Neural progenitor cell (in vitro differentiated cells): ENCODE measurements around the gene SLC13A4. TPM values are rescaled to one million over a fixed set of nuclear protein-coding genes. Genes with fewer than 3 reads are reported as not detected.
A peak's percentile ranks its signal among the peaks of the same experiment; 100 is the strongest.

Experiments
- DNase-seq: peaks from one replicate; pipeline ENCODE4 v3.0.0-alpha.2; 2016; ENCODE audit warnings: low spot score
- H2AFZ ChIP-seq: fragments of 200-600 bp; sonication (generic); replicated peaks from 2 replicates; pipeline ENCODE4 v1.6.1; 2016; ENCODE audit warnings: antibody characterized with exemption
- H3F3A ChIP-seq: fragments of 200-600 bp; sonication (generic); 2 replicates; pipeline ENCODE4 v1.6.1; 2016; ENCODE audit warnings: antibody characterized with exemption, low read depth
- H3K27ac ChIP-seq: fragments of 200-600 bp; sonication (generic); 2 replicates; pipeline ENCODE4 v1.5.1; 2016; ENCODE audit warnings: mild to moderate bottlenecking
- H3K27me3 ChIP-seq: fragments of 200-600 bp; sonication (generic); 2 replicates; pipeline ENCODE4 v1.6.1; 2016; ENCODE audit warnings: mild to moderate bottlenecking, moderate library complexity
- H3K36me3 ChIP-seq: fragments of 200-600 bp; sonication (generic); 2 replicates; pipeline ENCODE4 v1.5.1; 2016
- H3K4me1 ChIP-seq: fragments of 200-600 bp; sonication (generic); 2 replicates; pipeline ENCODE4 v1.6.1; 2016; ENCODE audit warnings: mixed run types
- H3K4me2 ChIP-seq: fragments of 200-600 bp; sonication (generic); 2 replicates; pipeline ENCODE4 v1.6.1; 2016
- H3K4me3 ChIP-seq: fragments of 200-600 bp; sonication (generic); 2 replicates; pipeline ENCODE4 v1.5.1; 2016
- H3K79me2 ChIP-seq: fragments of 200-600 bp; sonication (generic); 2 replicates; pipeline ENCODE4 v1.6.1; 2016; ENCODE audit warnings: low read depth
- H3K9ac ChIP-seq: fragments of 200-600 bp; sonication (generic); 2 replicates; pipeline ENCODE4 v1.6.1; 2016
- H3K9me3 ChIP-seq: fragments of 200-600 bp; sonication (generic); 2 replicates; pipeline ENCODE4 v1.5.1; 2016; ENCODE audit warnings: low read depth
- H4K20me1 ChIP-seq: fragments of 200-600 bp; sonication (generic); 2 replicates; pipeline ENCODE4 v1.6.1; 2016; ENCODE audit warnings: low read depth
- H3K27ac Mint-ChIP-seq: 3 replicates; pipeline ENCODE4 v1.8.0; 2021; ENCODE audit warnings: mixed read lengths
- H3K27me3 Mint-ChIP-seq: 2 replicates; pipeline ENCODE4 v1.8.0; 2022; ENCODE audit warnings: low read depth, mild to moderate bottlenecking, inconsistent platforms, moderate library complexity, mixed read lengths; ENCODE audit not compliant: insufficient read depth
- H3K36me3 Mint-ChIP-seq: 3 replicates; pipeline ENCODE4 v1.8.0; 2021; ENCODE audit warnings: mixed read lengths
- H3K4me1 Mint-ChIP-seq: 3 replicates; pipeline ENCODE4 v1.8.0; 2021; ENCODE audit warnings: mixed read lengths
- H3K4me3 Mint-ChIP-seq: 3 replicates; pipeline ENCODE4 v1.8.0; 2021; ENCODE audit warnings: mild to moderate bottlenecking, moderate library complexity, mixed read lengths
- H3K9me3 Mint-ChIP-seq: 3 replicates; pipeline ENCODE4 v1.8.0; 2020; ENCODE audit warnings: mixed read lengths
- EZH2 ChIP-seq: fragments of 200-600 bp; sonication (generic); IDR thresholded peaks from 2 replicates; pipeline ENCODE4 v1.6.1; 2017; ENCODE audit warnings: antibody characterized with exemption, mild to moderate bottlenecking, moderate library complexity
- EZH2phosphoT487 ChIP-seq: fragments of 200-600 bp; sonication (generic); IDR thresholded peaks from 2 replicates; pipeline ENCODE4 v1.6.1; 2017; ENCODE audit warnings: antibody characterized with exemption
- total RNA-seq: library from RNA; depleted of rRNA; stranded (reverse); fragments of >200 nt; gene quantifications from 2 replicates; pipeline ENCODE4 v1.2.3, GENCODE V29; 2015; ENCODE audit warnings: low replicate concordance
- TF ChIP-seq, protein P1 (sequence below): fragments of 200-600 bp; sonication (generic); IDR thresholded peaks from 2 replicates; pipeline ENCODE4 v1.5.1; 2017; ENCODE audit warnings: antibody characterized with exemption, mild to moderate bottlenecking

The SLC13A4 gene
- total RNA-seq, 1 donor from 2014 or later, result 0.28 TPM

DNA sequence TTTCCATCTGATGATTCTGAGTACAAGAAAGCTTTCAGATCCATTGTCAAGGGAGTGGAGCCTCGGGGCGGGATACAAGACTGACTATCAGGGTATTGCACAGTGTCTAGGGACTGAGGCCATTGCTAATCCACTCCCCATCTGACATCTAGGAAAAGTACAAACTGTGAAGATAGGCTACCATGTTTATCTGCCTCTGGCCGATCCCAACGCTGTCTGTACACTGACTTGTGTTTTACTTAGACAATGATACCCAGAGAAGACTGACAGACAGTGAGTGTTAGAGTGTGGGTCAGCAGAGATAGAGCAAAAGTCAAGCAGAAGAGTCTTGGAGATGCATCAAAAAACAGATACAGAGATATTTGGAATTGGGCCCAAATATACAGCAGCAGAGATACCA lies 3.1 kb upstream of the SLC13A4 start:
- Histone ChIP-seq H3K79me2 (no peaks in the 10 kb centered on the region), H3K4me1 (peaks cover 16% of the 10 kb centered on the region), H3K9ac (no peak overlapping the region), H3K4me3 (no peak overlapping the region), H3K4me2 (no peak overlapping the region), H3F3A (peaks cover 13% of the 10 kb centered on the region), H3K9me3 (no peaks in the 10 kb centered on the region), H4K20me1 (no peaks in the 10 kb centered on the region), H2AFZ (no peak overlapping the region), H3K36me3 (no peaks in the 10 kb centered on the region), H3K27ac (no peak overlapping the region), H3K27me3 (no peaks in the 10 kb centered on the region)
- TF ChIP-seq EZH2phosphoT487 (no peak), EZH2 (no peak)
- TF ChIP-seq, protein P1, sequence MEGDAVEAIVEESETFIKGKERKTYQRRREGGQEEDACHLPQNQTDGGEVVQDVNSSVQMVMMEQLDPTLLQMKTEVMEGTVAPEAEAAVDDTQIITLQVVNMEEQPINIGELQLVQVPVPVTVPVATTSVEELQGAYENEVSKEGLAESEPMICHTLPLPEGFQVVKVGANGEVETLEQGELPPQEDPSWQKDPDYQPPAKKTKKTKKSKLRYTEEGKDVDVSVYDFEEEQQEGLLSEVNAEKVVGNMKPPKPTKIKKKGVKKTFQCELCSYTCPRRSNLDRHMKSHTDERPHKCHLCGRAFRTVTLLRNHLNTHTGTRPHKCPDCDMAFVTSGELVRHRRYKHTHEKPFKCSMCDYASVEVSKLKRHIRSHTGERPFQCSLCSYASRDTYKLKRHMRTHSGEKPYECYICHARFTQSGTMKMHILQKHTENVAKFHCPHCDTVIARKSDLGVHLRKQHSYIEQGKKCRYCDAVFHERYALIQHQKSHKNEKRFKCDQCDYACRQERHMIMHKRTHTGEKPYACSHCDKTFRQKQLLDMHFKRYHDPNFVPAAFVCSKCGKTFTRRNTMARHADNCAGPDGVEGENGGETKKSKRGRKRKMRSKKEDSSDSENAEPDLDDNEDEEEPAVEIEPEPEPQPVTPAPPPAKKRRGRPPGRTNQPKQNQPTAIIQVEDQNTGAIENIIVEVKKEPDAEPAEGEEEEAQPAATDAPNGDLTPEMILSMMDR, result no peak
- Mint-ChIP-seq H3K4me1 (peaks cover 28% of the 10 kb centered on the region), H3K36me3 (no peaks in the 10 kb centered on the region), H3K4me3 (no peak overlapping the region), H3K9me3 (no peaks in the 10 kb centered on the region), H3K27me3 (peaks cover 2% of the 10 kb centered on the region), H3K27ac (no peak overlapping the region)
- no peak for DNase-seq

GRCh38 chr7:135729230-135729629 lies 1.2 kb upstream of the SLC13A4 start:
- no peak for DNase-seq
- H3K9ac ChIP-seq, result no peak overlapping the region
- H3K4me1 Mint-ChIP-seq, result peaks cover 30% of the 10 kb centered on the region
- TF ChIP-seq EZH2 (no peak), EZH2phosphoT487 (no peak)
- TF ChIP-seq, protein P1, result no peak
- no peaks in the 10 kb centered on the region for H3K9me3 ChIP-seq
- no peaks in the 10 kb centered on the region for H3K27me3 ChIP-seq
- H3K4me3 ChIP-seq, result no peak overlapping the region
- no peak overlapping the region for H3K27ac ChIP-seq
- H3K27me3 Mint-ChIP-seq, result peaks cover 5% of the 10 kb centered on the region
- H3F3A ChIP-seq, result peaks cover 13% of the 10 kb centered on the region
- H3K36me3 ChIP-seq, result no peaks in the 10 kb centered on the region
- H2AFZ ChIP-seq, result no peak overlapping the region
- no peaks in the 10 kb centered on the region for H3K9me3 Mint-ChIP-seq
- no peaks in the 10 kb centered on the region for H3K79me2 ChIP-seq
- H3K27ac Mint-ChIP-seq, result no peak overlapping the region
- H3K4me1 ChIP-seq, result peaks cover 16% of the 10 kb centered on the region
- no peak overlapping the region for H3K4me3 Mint-ChIP-seq
- no peaks in the 10 kb centered on the region for H4K20me1 ChIP-seq
- no peaks in the 10 kb centered on the region for H3K36me3 Mint-ChIP-seq
- no peak overlapping the region for H3K4me2 ChIP-seq

DNA sequence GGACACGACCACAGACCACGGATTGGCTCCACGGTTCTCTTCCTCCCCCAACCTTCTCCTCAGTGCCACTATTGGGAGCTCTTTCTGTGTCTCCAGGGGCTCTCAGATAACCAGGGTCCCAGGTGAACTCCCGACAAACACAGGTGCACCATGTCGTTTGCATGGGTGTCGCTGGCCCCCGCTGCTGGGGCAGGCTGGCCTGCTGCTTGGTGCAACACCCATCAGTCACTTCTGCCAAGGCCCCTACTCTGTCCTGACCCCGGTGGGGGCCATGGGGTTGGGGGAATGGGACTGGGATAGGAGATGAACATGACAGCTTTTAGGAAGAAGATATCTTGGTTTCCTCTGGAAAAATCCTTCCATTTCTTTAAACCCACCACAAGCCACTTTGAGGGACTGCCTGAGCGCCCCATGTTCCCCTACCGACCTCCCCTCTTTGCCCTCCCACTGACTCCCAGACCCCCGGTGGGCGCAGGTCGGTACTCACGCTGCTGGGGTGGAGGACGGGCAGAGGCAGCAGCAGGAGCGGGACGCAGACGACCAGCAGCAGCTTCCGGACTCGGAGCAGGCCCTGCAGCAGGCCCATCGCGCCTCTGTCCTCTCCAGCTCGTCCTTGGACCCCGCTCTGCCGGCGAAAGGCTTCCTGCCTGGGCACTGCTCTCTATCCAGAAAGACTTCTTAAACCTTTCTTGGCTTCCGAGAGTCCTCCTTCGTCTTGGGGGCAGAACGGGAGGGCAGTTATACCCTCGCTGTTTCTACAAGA lies 894 bp downstream of the SLC13A4 start:
- Histone ChIP-seq H3K27me3 (no peaks in the 10 kb centered on the region), H3K36me3 (no peaks in the 10 kb centered on the region), H3K27ac (no peak overlapping the region), H3K79me2 (no peaks in the 10 kb centered on the region), H2AFZ (no peak overlapping the region), H3F3A (peaks cover 13% of the 10 kb centered on the region), H3K4me2 (no peak overlapping the region), H3K9ac (no peak overlapping the region), H3K9me3 (no peaks in the 10 kb centered on the region), H4K20me1 (no peaks in the 10 kb centered on the region), H3K4me1 (peaks cover 16% of the 10 kb centered on the region), H3K4me3 (no peak overlapping the region)
- Mint-ChIP-seq H3K36me3 (no peaks in the 10 kb centered on the region), H3K9me3 (no peaks in the 10 kb centered on the region), H3K27ac (no peak overlapping the region), H3K4me1 (peaks cover 32% of the 10 kb centered on the region), H3K27me3 (peaks cover 6% of the 10 kb centered on the region), H3K4me3 (peak overlapping the region; percentile 35)
- DNase-seq, result no peak
- no peak for TF ChIP-seq EZH2phosphoT487

GRCh38 chr7:135726276-135726788 lies 1.7 kb downstream of the SLC13A4 start:
- Histone ChIP-seq H3K4me2 (no peak overlapping the region), H3K9me3 (no peaks in the 10 kb centered on the region), H3K36me3 (no peaks in the 10 kb centered on the region), H2AFZ (no peak overlapping the region), H3F3A (peaks cover 13% of the 10 kb centered on the region), H3K9ac (no peak overlapping the region), H3K27ac (no peak overlapping the region), H3K79me2 (no peaks in the 10 kb centered on the region), H4K20me1 (no peaks in the 10 kb centered on the region), H3K4me1 (peaks cover 16% of the 10 kb centered on the region), H3K4me3 (no peak overlapping the region), H3K27me3 (no peaks in the 10 kb centered on the region)
- peaks cover 32% of the 10 kb centered on the region for H3K4me1 Mint-ChIP-seq
- H3K9me3 Mint-ChIP-seq, result no peaks in the 10 kb centered on the region
- H3K27me3 Mint-ChIP-seq, result peaks cover 8% of the 10 kb centered on the region
- H3K36me3 Mint-ChIP-seq, result no peaks in the 10 kb centered on the region
- TF ChIP-seq EZH2phosphoT487 (no peak), EZH2 (no peak)
- TF ChIP-seq, protein P1, result no peak
- H3K27ac Mint-ChIP-seq, result peak overlapping the region; percentile 4
- no peak overlapping the region for H3K4me3 Mint-ChIP-seq
- no peak for DNase-seq
